BLaER1 treated with 17β-estradiol and CSF1 and Interleukin-3, amounts not matched to agents 10 nM and 100 nM (cell line): ENCODE data around the gene PRX.

Experiments used
- H3K27ac ChIP-seq, 11 experiments: shearing (Covaris generic); formaldehyde crosslinking; 2 replicates each; pipeline ENCODE4 v1.8.1; 2022
- H3K27me3 ChIP-seq, 11 experiments: shearing (Covaris generic); formaldehyde crosslinking; 2 replicates each; pipeline ENCODE4 v1.8.1; 2022
- H3K36me3 ChIP-seq, 11 experiments: shearing (Covaris generic); formaldehyde crosslinking; 2 replicates each; pipeline ENCODE4 v1.8.1; 2022
- H3K4me1 ChIP-seq, 10 experiments: shearing (Covaris generic); formaldehyde crosslinking; 2 replicates each; pipeline ENCODE4 v1.8.1; 2022
- H3K4me2 ChIP-seq, 11 experiments: shearing (Covaris generic); formaldehyde crosslinking; 2 replicates each; pipeline ENCODE4 v1.8.1; 2022
- H3K4me3 ChIP-seq, 10 experiments: shearing (Covaris generic); formaldehyde crosslinking; 2 replicates each; pipeline ENCODE4 v1.8.1; 2022
- H3K9ac ChIP-seq, 11 experiments: shearing (Covaris generic); formaldehyde crosslinking; 2 replicates each; pipeline ENCODE4 v1.8.1; 2022
- H3K9me3 ChIP-seq, 11 experiments: shearing (Covaris generic); formaldehyde crosslinking; replicated peaks in 1 of 11; 2 replicates each; pipeline ENCODE4 v1.8.1; 2022
- H4K20me1 ChIP-seq, 11 experiments: shearing (Covaris generic); formaldehyde crosslinking; 2 replicates each; pipeline ENCODE4 v1.8.1; 2022
- Cebpa-rat ChIP-seq, 11 experiments: shearing (Covaris generic); IDR thresholded peaks; 2 replicates each; pipeline ENCODE4 v1.8.1; 2022

Gene PRX

GRCh38 chr19:40403262-40403984 is 9.8 kb downstream of the PRX start:
- Histone ChIP-seq H4K20me1 (no peaks in the 10 kb centered on the region), H3K4me2 (peak overlapping the region; percentile 85 to 97 (median 93)), H3K4me3 (peak overlapping the region; percentile 58 to 76 (median 65)), H3K9ac (peak overlapping the region; percentile 69 to 85 (median 79)), H3K36me3 (no peaks in the 10 kb centered on the region), H3K4me1 (peaks cover 12 to 34% (median 30%) of the 10 kb centered on the region in 10 experiments), H3K9me3 (no peaks in the 10 kb centered on the region), H3K27me3 (no peaks in the 10 kb centered on the region), H3K27ac (peak overlapping the region; percentile 40 to 78 (median 64); a peak in 20 of 22 replicates)
- TF ChIP-seq Cebpa-rat (IDR thresholded peaks at IDR 0.05): no peak

DNA sequence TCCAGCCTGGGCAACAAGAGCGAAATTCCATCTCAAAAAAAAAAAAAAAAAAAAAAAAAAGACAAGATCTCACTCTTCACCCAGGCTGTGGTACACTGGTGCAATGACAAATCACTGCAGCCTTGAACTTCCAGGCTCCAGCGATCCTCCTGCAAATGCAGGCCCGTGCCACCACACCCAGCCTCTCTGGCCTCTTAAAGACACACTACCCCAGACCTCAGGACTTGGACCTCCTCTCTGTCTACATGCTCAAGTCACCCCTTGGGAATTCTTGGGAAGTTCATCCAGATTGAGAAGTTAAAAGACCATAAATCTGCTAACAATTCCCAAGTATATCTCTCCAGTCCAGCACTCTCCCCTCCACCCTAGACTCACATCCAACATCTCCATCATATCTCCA is 12.6 kb downstream of the PRX start:
- Histone ChIP-seq H3K27ac (no peak overlapping the region), H4K20me1 (peaks cover 0 to 18% (median 0%) of the 10 kb centered on the region in 11 experiments; a peak in 2 of 22 replicates), H3K9me3 (no peaks in the 10 kb centered on the region), H3K4me3 (no peak overlapping the region), H3K9ac (no peak overlapping the region), H3K36me3 (no peaks in the 10 kb centered on the region; a peak in 1 of 22 replicates), H3K4me1 (peaks cover 4 to 25% (median 20%) of the 10 kb centered on the region in 10 experiments; a peak in 17 of 20 replicates), H3K4me2 (no peak overlapping the region), H3K27me3 (no peaks in the 10 kb centered on the region)
- no peak for TF ChIP-seq Cebpa-rat (IDR thresholded peaks at IDR 0.05)

- no peaks in the 10 kb centered on the region for H3K9me3 ChIP-seq
- no peaks in the 10 kb centered on the region; a peak in 1 of 22 replicates for H3K36me3 ChIP-seq
- no peak overlapping the region for H3K9ac ChIP-seq
- H3K4me1 ChIP-seq: peaks cover 0 to 13% (median 8%) of the 10 kb centered on the region in 10 experiments; a peak in 15 of 20 replicates
- no peaks in the 10 kb centered on the region for H3K27me3 ChIP-seq
- H3K4me3 ChIP-seq: no peak overlapping the region
- peaks cover 0 to 31% (median 0%) of the 10 kb centered on the region in 11 experiments; a peak in 2 of 22 replicates for H4K20me1 ChIP-seq
- no peak for TF ChIP-seq Cebpa-rat (IDR thresholded peaks at IDR 0.05)
- no peak overlapping the region for H3K27ac ChIP-seq
- peak overlapping the region in 4 of 11 experiments; percentile 13 to 32 (median 16); a peak in 1 of 22 replicates for H3K4me2 ChIP-seq
Observed at GRCh38 chr19:40398417-40399131, 14.6 kb downstream of the PRX start.

GRCh38 chr19:40397568-40397906 is 15.6 kb downstream of the PRX start:
- Histone ChIP-seq H3K4me3 (no peak overlapping the region), H3K9ac (no peak overlapping the region), H3K27ac (no peak overlapping the region), H4K20me1 (peaks cover 0 to 31% (median 0%) of the 10 kb centered on the region in 11 experiments; a peak in 2 of 22 replicates), H3K4me1 (peaks cover 0 to 8% (median 1%) of the 10 kb centered on the region in 10 experiments; a peak in 10 of 20 replicates), H3K4me2 (no peak overlapping the region), H3K36me3 (no peaks in the 10 kb centered on the region; a peak in 1 of 22 replicates), H3K9me3 (no peaks in the 10 kb centered on the region), H3K27me3 (no peaks in the 10 kb centered on the region)
- no peak for TF ChIP-seq Cebpa-rat (IDR thresholded peaks at IDR 0.05)

DNA sequence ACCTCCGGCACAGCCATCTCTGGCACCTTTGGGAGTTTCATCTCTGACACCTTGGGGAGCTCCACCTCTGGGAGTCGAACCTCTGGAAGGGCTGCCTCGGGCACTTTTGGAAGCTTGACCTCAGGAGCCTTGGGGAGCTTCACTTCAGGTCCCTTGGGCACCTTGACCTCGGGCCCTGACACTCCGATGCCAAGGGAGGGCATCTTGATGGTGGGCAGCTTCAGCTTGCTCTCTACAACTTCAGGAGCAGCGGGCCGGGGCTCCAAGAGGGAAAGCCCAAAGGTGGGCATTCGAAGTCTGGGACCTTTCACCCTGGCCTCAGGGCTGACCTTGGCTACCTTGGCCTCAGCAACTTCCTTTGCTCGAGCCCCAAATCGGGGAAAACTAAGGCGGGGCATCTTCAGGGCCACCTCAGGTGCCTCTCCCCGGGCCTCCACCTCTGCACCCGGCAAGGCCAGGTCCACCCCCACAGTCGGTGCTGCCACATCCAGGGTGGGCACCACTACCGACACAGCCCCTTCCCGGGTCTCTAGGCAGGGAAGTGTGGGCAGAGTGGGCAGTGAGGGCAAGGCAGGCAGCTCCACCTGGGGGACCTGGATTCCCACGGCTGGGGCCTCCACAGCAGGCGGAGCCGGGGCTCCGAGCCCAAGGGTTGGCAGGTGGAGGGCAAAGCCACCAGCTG is 16.2 kb downstream of the PRX start:
- no peaks in the 10 kb centered on the region for H3K27me3 ChIP-seq
- H3K4me1 ChIP-seq: peaks cover 0 to 13% (median 4%) of the 10 kb centered on the region in 10 experiments; a peak in 8 of 20 replicates
- H3K36me3 ChIP-seq: no peaks in the 10 kb centered on the region; a peak in 1 of 22 replicates
- H4K20me1 ChIP-seq: peaks cover 0 to 31% (median 0%) of the 10 kb centered on the region in 11 experiments; a peak in 2 of 22 replicates
- H3K9ac ChIP-seq: no peak overlapping the region
- no peak overlapping the region for H3K27ac ChIP-seq
- no peak overlapping the region for H3K4me2 ChIP-seq
- H3K4me3 ChIP-seq: no peak overlapping the region
- H3K9me3 ChIP-seq: no peaks in the 10 kb centered on the region
- no peak for TF ChIP-seq Cebpa-rat (IDR thresholded peaks at IDR 0.05)

DNA sequence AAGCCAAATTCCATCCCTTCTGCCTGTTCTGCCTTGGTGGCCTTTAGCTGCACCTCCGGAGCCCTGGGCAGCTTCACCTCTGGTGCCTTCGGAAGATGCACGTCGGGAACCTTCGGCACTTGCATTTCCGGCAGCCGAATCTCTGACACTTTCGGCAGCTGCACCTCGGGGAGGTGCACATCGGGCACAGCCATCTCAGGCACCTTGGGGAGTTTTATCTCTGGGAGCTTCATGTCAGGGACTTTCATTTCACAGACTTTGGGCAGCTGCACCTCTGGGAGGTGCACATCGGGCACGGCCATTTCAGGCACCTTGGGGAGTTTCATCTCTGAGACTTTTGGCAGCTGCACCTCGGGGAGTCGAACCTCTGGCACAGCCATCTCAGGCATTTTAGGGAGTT is 17.2 kb downstream of the PRX start:
- no peaks in the 10 kb centered on the region for H3K27me3 ChIP-seq
- H4K20me1 ChIP-seq: peaks cover 0 to 31% (median 0%) of the 10 kb centered on the region in 11 experiments; a peak in 2 of 22 replicates
- TF ChIP-seq Cebpa-rat (IDR thresholded peaks at IDR 0.05): no peak
- H3K9ac ChIP-seq: no peak overlapping the region
- H3K4me1 ChIP-seq: peaks cover 0 to 13% (median 5%) of the 10 kb centered on the region in 10 experiments; a peak in 8 of 20 replicates
- no peak overlapping the region for H3K4me3 ChIP-seq
- no peaks in the 10 kb centered on the region for H3K9me3 ChIP-seq
- no peak overlapping the region for H3K4me2 ChIP-seq
- no peak overlapping the region for H3K27ac ChIP-seq
- H3K36me3 ChIP-seq: no peaks in the 10 kb centered on the region; a peak in 1 of 22 replicates

- H3K4me3 ChIP-seq: no peak overlapping the region
- no peaks in the 10 kb centered on the region for H3K9me3 ChIP-seq
- no peak overlapping the region for H3K9ac ChIP-seq
- H3K4me2 ChIP-seq: no peak overlapping the region
- H3K4me1 ChIP-seq: peaks cover 0 to 13% (median 5%) of the 10 kb centered on the region in 10 experiments; a peak in 8 of 20 replicates
- no peak for TF ChIP-seq Cebpa-rat (IDR thresholded peaks at IDR 0.05)
- H3K36me3 ChIP-seq: no peaks in the 10 kb centered on the region; a peak in 1 of 22 replicates
- H3K27ac ChIP-seq: no peak overlapping the region
- peaks cover 0 to 31% (median 0%) of the 10 kb centered on the region in 11 experiments; a peak in 2 of 22 replicates for H4K20me1 ChIP-seq
- no peaks in the 10 kb centered on the region for H3K27me3 ChIP-seq
Observed at GRCh38 chr19:40394816-40395210, 18.4 kb downstream of the PRX start.

DNA sequence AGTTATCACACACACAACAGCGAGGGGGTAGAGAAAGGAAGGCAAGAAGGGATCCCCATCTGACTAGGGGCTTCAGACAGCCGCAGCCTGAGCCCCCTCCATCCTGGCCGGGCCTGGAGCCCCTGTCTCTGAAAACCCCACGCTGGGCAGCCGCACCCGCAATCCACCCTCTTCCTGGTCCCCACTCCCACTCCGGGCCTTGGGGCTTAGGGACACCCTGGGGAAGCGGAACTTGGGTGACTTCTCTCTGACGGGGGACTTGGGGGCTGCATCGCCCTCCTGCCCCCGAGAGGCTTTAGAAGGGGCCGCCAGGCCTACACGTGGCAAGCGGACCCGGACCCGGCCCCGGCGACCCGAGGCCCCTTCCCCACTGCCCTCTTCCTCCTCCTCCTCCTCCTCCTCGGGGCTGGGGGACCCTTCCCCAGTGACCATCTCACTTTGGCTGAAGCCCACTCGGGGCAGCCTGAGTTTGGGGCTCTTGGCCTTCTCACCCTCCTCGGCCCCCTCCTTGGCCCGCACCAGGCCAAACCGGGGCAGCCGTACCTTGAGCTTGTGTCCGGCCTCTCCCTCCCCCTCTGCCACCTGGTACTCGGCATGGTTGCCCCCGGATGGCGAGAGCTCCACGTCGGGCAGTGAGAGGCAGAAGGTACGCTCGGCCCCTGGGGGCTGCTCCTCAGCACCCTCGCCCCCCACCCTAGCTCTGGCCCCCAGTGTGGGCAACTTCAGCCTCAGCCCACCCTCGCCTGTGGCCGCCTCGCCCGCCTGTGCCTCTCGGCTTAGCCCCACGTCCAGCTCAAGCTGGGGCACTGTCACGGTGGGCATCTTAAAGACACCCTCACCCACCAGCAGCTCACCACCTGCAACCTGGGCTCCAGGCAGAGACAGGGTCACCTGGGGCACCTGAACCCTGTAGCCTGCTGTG is 19.0 kb downstream of the PRX start:
- H3K27me3 ChIP-seq: no peaks in the 10 kb centered on the region
- no peak overlapping the region for H3K4me3 ChIP-seq
- H3K4me1 ChIP-seq: peaks cover 0 to 13% (median 5%) of the 10 kb centered on the region in 10 experiments; a peak in 8 of 20 replicates
- H3K27ac ChIP-seq: no peak overlapping the region
- H3K9ac ChIP-seq: no peak overlapping the region
- H3K4me2 ChIP-seq: no peak overlapping the region
- peaks cover 0 to 31% (median 0%) of the 10 kb centered on the region in 11 experiments; a peak in 2 of 22 replicates for H4K20me1 ChIP-seq
- H3K36me3 ChIP-seq: no peaks in the 10 kb centered on the region; a peak in 1 of 22 replicates
- H3K9me3 ChIP-seq: no peaks in the 10 kb centered on the region
- no peak for TF ChIP-seq Cebpa-rat (IDR thresholded peaks at IDR 0.05)
